Stimulated activated CD8-positive, alpha-beta memory T cell treated with anti-CD3 and anti-CD28 coated beads, Interleukin-15, amount 100 ng/mL, for 4 hours (primary cell): ENCODE measurements around the gene SPTA1.

Experiments used
- DNase-seq, 2 donors: peaks; one replicate each; pipeline ENCODE4 v3.0.0-alpha.2; 2020; ENCODE audit warnings: low read depth in 2 of 2

The SPTA1 gene

DNA sequence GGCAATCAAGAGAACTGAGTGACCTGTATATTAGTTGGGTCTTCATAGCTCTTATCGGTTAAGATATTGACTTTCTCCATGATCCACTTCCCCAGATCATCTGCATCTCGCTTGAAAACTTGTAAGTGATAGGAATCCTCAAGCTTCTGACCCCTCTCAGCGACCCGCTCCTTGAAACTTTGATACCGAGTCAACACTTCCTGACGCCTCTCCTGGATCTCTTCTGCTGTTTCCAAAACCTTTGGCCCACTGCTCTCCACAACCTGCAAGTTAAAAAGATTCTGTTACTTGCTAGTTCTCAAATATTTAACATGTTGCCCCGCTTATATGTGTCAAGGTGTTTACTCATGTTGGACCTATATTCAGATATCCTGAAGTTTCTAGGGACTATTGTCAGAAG is 1.4 kb downstream of the SPTA1 start:
- no peak for DNase-seq

DNA sequence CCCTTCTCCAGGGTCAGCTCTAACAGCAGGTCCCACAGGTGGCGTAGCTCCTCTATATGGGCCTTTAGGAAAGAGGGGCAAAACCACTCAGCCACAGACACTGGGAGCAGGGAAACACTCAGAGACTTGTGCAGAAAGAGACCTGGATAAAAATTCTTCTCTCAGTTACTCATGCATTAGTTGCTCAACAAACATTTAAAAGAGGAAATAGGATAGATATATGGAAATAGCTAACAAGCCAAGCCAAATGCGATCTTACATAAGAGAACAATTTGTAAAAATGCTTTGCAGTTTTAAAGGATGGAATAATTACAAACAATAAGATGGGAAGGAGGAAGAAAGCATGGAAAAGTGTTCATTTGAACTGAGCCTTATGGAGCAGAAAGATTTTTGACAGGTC is 4.9 kb downstream of the SPTA1 start:
- DNase-seq = no peak

DNA sequence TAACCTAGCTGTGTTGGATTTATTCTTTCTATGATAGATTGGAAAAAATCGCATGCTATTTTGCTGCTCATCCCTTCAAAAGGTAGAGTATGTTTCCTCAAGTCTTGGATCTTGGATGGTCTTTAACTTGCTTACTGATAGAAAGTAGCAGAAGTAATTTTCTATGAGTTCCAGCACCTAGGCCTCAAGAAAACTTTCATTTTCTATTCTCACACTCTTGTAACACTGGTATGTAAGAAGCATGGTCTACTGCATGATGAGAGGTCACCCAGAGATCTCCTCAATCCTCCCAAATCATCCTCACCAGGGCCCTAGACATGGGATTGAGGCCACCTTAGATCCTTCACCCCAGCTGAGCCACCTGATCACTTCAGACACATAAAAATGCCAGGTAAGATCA is 7.2 kb downstream of the SPTA1 start:
- no peak for DNase-seq

DNA sequence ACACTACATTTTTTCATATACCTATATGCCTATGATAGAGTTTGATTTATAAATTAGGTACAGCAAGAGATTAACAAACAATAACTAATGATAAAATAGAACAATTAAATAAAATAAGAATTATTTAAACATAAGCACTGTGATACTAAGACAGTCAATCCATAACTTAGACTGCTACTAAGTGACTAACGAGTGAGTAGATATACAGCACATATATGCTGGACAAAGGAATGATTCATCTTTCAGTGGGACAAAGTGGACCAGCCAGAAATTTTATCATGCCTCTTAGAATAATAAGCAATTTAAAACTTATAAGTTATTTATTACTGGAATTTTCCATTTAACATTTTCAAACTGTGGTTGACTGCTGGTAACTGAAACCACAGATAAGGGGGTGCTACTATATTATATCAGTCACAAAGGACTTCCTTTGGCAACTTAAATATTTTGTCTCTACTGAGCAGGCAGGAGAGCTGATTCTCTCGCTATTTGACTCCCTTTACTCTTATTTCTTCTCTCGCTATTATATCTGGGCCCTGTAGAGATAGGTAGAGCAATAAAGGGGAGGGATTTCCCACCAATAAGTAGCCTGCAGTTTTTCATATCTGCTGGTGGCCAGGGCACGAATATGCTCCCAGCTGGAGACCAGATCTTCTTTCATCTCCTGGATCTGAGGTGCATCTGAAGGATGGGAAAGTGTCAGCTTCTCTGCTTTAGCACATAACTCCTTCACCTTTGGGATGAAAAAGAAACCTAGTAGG is 10.8 kb downstream of the SPTA1 start:
- DNase-seq = no peak

DNA sequence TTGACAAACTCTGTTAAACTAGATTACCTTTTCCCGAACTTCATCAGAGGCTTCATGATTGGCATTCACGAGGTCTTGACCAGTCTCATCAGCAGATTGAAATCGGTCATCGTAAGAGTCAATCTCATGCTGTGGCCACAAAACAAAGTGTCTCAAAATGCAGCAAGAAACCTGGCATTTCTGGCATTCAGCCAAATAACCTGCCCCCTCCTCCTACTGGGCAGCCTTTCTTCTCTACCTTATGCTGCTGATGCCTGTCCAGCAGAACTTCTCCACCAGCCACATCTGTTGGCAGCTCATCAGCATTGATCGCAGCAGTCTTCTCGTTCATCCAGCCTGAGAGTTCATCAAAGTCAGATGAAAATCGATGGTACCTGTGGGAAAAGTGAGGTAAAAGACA is 12.2 kb downstream of the SPTA1 start:
- no peak for DNase-seq

DNA sequence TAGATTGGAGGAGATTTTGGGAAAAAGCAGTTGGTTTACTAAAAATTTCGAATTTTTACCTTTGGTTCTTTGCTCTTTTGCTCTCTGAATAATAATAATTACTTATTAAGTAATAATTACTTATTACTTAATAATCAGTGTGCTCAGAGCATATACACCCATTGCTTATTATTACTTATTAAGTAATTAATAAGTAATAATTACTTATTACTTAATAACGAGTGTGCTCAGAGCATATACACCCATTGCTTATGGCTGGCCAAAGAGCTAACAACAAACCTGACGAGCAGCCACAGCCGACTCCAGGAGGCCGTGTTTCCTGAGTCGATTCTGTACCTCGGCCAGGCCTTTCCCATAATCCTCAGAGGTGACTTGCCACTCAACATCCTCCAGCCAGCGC is 20.5 kb downstream of the SPTA1 start:
- DNase-seq = no peak

DNA sequence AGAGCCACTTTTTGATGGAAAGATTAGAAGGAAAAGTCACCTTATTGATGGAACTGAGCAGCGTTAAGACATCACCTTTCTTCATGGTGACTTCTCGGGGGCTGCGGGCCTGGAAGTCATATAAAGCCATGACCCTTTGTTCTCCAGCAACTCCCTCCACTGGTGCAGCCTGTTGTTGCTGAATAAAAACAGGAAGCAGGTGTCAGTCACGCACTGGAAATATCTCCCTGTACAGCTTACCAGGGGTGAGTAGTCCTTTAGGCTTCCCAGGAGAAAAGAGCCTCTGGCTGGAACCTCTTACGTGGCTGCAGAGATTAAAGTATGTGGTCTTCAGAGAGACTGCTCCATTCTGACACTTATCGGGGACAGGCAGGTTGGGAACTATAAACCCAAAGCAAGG is 31.9 kb downstream of the SPTA1 start:
- DNase-seq = no peak

DNA sequence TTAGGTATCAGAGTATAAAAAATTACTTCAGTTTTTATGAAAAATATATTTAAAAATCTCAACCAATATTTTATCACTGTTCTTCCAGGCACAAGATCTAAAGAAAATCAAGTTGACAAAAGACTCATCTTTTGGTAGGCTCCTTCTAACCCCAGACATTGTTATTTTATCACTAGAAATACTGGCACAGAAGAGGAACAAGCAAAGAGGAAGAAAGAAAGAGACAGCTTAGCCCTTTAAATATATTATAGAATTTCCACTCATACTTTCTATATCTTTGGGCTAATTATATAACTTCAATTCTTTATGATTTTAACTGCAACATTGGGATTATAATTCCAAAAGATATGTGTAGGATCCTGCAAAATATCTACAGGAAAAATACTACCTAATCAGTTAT is 32.4 kb downstream of the SPTA1 start:
- no peak for DNase-seq

DNA sequence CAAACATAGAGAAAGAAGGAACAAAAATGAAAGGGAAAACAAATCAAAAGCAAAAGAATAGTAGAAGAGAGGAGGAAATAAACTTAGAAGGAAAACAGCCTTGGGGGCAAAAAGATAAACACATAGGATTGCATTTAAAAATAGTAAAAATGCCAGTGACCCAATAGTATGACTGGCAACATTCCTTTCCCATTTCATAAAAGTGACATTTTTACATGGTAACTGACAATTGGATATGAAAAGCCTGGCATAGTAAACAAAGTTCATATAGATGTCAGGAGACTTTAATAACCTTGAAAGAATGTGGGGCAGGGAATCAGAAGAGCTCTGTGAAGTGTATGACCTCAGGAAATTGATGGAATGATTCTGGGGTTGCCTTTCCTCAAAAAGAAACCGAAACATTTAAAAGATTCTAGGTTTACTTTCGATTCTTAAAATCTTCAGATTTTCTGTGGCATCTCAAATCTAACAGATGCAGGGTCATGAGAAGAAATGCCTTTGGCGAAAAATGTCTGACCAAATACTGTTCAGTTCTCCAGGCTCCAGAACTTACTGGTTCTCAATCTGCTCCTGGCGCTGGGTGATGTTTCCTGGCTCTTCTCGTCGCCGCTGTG is 33.7 kb downstream of the SPTA1 start:
- no peak for DNase-seq

DNA sequence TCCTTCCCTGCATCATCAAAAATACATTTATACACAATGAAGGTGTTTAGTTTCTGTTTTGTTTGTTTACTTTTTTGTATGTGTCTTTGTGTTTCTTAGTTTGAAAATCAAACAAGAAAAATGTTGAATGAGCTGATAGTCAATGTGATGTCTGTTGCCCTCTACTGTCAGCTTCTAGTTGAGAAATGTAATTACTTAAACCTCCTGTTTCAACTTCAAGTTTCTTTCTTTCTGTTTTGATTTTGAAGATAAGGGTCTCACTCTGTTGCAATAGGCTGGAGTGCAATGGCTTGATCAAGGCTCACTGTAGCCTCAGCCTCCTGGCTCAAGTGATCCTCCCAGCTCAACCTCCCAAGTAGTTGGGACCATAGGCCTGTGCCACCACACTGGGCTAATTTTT is 37.5 kb downstream of the SPTA1 start:
- DNase-seq = no peak

DNA sequence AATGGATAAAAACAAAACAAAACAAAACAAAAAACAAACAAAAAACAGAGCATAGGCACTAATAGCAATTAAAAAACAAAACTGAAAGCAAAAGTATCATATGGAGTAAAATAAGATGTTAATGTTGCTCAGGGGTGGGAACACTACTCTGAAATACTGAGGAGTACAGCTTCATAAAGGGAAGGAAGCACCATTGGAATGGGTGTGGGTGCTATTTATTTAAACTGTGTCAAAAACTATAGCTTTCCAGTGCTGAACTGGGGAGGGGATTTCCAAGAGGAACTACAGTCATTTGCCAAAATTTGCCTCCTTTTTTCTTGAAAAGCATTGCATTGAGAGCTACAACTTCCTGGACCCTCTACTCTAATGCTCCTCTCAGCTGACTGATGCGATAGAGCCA is 40.0 kb downstream of the SPTA1 start:
- DNase-seq = no peak

DNA sequence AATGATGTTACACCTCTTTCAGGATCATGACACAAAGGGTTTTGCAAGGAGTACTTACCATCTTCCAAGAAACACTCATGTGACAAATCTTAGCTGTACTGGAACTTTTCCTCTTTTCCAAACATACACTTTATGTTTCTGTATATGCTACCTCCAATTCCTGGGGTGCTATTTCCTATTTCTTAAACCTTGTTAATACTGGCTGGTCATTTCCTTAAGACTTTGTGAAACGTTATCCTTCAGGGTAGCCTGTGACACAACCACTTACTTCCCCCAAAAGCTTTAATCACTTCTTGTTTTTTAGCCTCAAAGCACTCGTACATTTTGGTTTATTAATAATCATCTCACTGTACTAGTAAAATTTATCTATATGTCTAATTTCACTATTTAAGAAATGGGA is 42.1 kb downstream of the SPTA1 start:
- no peak for DNase-seq

DNA sequence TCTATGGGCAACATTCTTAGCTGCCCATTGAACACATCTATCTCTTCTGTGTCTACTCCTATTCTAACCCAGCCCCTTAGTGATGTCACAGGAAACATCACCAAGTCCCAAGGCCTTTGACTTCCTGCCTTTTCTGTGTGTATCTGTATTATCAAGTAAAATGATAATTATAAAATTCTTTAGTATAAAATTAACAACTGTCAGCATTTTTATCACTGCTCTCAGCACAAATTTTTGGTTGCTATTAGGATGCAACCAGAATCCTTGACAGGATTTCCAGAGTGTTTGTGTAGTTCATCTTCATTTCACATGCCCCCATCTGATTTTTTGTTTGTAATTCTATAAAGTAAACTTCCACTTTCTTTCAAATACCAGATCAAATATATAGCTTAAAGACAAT is 47.6 kb downstream of the SPTA1 start:
- DNase-seq = no peak

DNA sequence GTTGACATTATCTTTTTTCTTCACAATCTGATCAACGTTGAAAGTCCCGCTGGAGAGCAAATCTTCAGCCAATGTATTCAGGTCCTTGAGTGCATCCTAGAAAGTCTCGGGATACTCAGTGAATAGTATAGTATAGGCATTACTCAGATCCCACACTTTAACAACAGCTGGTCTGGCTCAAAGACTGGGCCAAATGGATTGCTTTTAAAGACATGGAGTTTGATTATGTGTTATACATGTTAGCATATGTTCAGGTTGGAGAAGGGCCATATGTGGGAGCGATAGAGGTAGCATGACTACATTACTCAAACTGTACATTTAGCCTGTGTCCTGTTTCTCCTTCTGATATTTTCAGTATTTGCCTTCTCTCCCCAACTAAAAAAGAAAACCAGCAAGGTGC is 48.4 kb downstream of the SPTA1 start:
- DNase-seq = no peak

DNA sequence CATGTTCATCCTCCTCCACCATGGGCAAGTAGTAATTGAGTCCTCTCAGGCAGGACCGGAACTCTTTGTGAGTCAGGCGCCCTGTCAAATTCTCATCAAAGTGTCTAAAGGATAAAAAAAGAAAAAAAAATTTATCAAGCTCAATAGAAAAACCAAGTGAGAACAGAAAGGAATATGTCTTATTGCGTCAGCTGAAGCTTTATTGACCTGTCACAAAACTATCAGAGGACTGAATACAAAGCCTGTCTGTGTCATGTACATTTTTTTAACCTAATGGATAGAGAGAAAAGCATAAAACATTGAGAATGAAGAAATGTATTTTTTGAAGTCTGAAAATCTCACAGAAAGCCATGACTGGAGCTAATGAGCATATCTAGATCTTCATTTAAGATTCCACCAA is 72.8 kb downstream of the SPTA1 start:
- DNase-seq = no peak

DNA sequence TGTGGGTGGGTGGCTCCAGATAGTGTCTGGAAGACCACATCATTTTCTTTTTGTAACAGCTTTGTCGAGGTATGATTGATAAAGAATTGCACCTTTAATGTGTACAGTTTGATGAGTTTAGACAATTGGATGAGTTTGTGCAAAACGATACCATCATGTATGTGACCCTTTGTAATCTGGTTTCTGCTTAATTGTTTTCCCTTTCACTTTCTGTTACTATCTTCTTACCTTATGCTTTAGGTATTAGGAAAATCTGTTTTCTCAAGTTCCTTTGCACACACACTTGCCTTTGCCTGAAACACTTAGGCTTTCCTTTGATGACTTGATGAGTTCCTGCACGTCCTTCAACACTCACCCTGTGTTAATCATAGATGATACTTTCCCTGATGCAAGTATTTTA is 74.6 kb downstream of the SPTA1 start:
- DNase-seq = no peak

DNA sequence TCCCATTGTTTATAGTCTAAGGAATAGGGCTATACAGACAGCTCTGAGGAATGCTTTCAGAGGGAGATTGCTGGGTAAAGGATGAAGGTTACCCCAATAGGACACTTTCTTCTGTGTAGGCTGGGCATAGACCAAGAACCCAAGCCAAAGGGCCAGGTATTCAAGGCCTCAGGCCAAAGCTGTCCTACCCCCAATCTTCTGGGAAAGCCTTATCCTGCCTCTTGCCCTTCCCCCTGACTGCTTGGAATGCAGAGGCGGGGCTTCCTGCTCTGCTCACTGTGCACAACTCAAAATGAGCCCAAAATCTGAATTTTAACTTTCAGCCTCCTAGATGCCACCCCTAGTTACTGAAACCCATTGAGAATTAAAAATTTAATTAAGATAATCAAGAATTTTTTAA is 79.2 kb downstream of the SPTA1 start:
- no peak for DNase-seq

DNA sequence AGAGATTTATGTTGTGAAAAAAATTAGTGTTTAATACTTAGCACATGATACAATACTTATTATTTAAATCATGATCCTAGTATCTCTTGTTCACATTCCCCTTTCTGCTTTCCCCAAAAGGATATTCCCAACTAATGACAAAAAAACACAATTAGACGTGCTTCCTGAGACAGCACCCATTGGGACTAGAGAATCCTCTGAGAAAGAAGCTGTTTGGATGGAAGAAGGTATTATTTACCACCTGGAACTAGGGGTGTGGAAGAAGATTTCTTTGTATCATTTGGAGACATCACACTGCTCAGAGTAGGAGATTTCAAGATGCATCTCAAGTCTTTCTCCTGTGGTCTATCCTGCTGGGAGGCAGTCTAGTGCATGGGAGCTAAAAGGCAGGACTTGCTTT is 81.5 kb downstream of the SPTA1 start, which contains the start of gene OR10Z1:
TSS of gene OR10Z1 (plus strand) at position 301 of the 400 bp plus-strand sequence. CDS start 1,171 bp downstream, outside the sequence.
- DNase-seq = no peak

DNA sequence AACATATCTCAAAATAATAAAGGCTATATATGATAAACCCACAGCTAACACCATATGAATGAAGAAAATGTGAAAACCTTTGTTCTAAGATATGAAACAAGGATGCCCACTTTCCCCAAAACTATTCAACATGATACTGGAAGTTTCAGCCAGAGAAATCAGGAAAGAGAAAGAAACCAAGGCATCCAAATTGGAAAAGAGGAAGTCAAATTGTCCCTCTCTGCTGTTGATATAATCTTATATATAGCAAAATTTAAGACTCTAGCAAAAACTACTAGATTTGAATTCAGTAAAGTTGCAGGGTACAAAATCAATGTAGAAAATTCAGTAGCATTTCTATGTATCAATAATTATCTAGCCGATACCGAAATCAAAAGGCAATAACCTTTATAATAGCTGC is 85.8 kb downstream of the SPTA1 start:
- no peak for DNase-seq

DNA sequence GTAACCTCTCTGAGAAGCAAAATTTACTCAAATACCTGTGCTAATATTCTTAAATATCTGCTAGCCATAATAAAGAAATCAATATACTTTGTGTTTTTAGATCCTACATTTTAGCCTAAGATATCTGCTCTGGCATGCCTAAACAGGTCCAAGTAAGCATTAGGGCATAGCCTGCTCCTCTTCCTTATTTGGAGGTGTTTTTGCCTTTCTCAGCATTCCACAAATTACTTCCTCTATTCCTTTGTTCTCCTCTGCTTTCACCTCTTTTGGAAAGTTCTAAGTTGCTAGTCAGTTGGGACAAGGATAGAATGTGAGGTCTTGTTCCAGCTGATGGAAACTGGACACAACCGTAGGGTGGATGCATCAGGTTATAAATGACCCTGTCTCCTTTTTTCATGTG is 99.6 kb downstream of the SPTA1 start:
- DNase-seq = no peak

DNA sequence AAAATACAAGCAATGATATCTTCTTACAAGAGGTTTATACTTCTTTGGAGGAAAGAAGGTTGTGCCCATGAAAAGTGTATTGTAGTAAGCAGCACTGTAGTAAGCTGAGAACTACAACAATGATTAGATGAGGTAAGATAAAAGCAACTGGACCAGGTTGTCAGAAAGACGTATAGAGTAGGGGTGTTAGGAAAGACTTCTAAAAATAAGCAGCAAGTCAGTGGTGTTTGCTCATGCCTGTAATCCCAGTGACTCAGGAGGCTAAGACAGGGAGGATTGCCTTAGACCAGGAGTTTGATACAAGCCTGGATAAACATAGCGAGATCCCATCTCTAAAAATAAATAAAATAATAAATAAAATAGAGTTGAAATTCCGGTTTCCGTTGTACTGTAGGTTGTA is 102.6 kb downstream of the SPTA1 start:
- no peak for DNase-seq

DNA sequence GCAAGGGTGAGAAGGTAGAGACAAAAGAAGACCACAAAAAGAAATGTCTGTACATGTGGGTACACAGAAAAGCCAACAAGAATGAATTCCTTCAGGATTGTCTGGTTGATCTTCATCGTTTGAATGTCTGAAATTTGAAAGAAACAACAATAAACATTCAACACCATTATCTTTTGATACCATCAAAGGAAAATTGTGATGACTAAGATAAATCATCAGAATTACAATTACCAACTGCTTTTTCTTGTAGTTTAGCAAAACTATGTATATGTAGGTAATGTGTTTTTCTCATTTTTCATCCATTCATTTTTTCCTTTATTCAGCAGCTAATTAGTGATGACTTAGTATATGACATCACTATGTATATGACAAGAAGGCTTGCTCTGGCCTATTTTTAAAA is 106.8 kb downstream of the SPTA1 start, which contains the start of gene OR10X1:
TSS of gene OR10X1 (minus strand) at position 167 of the 400 bp plus-strand sequence. CDS start at position 167, 0 bp downstream.
- no peak for DNase-seq

DNA sequence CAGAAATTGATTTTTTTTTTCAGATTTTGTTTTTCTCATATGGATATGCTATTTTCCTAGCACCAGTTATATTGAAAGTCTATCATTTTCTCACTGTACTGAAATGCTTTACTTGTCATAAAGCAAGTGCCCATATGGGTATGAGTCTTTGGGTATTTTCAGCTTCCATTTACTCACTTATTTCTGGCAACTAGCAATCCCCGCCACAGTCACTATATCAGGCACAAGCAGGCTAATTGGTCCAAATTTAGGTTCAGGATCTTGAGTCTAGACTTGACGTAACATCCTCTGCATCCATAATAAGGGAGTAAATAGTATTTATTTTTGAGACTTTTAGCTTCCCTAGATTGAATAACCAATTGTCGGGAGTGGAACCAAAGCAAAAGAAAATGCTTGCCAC is 109.0 kb downstream of the SPTA1 start:
- DNase-seq = no peak

DNA sequence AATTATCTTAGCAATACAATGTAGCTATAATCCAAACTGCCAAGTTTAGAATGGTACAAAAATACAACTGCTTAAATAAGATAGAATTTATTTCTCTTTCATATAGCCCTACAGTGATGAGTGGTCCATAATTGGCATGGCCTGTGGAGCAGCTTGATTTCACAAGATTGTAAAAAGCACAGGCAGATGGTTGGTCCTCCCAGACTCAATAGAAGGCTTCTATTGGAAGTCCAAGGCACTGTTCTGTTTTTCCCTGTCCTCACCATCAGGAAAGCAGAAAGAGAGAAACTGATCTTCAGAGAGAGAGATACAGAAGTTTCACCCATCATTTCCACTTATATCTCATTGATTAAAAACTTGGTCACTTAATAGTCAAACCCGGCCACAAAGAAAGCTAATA is 114.3 kb downstream of the SPTA1 start:
- no peak for DNase-seq
